ENCODE results near the gene ZBED4.

DNA sequence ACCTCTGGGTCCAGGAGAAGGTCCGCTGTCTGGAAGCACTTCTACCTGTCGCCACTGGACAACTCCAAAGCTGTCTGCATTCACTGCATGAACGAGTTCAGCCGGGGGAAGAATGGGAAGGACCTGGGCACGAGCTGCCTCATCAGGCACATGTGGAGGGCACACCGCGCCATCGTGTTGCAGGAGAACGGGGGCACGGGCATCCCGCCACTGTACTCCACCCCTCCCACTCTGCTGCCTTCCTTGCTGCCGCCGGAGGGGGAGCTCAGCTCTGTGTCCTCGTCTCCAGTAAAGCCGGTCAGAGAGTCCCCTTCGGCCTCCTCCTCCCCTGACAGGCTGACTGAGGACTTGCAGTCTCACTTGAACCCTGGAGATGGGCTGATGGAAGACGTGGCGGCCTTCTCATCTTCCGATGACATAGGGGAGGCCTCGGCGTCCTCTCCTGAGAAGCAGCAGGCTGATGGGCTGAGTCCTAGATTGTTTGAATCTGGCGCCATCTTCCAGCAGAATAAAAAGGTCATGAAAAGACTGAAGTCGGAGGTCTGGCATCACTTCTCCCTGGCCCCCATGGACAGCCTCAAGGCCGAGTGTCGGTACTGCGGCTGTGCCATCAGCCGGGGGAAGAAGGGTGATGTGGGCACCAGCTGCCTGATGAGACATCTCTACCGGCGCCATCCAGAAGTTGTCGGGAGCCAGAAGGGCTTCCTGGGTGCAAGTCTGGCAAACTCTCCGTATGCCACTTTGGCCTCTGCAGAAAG, 31.0 kb downstream of the ZBED4 start:
- TF ChIP-seq POLR2A (IDR thresholded peaks at IDR 0.05): no peak
- TF ChIP-seq, protein P1, sequence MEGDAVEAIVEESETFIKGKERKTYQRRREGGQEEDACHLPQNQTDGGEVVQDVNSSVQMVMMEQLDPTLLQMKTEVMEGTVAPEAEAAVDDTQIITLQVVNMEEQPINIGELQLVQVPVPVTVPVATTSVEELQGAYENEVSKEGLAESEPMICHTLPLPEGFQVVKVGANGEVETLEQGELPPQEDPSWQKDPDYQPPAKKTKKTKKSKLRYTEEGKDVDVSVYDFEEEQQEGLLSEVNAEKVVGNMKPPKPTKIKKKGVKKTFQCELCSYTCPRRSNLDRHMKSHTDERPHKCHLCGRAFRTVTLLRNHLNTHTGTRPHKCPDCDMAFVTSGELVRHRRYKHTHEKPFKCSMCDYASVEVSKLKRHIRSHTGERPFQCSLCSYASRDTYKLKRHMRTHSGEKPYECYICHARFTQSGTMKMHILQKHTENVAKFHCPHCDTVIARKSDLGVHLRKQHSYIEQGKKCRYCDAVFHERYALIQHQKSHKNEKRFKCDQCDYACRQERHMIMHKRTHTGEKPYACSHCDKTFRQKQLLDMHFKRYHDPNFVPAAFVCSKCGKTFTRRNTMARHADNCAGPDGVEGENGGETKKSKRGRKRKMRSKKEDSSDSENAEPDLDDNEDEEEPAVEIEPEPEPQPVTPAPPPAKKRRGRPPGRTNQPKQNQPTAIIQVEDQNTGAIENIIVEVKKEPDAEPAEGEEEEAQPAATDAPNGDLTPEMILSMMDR (IDR thresholded peaks at IDR 0.05): no peak

All from Peyer's patch (tissue), 4 donors.